Ramos (cell line): ENCODE results near the gene EPS8L3.
"Not testable (repeated sequence)": the region's sequence is repeated elsewhere in the genome, so short reads cannot be mapped to it uniquely, and the experiment has no call there.

Experiments
- in situ Hi-C: fragments of 300-500 bp; cut with MboI; formaldehyde crosslinking; loops from one replicate; pipeline ENCODE4 v1.14.3; 2022; ENCODE audit warnings: low sequenced_read_pairs; ENCODE audit not compliant: unreplicated experiment

The EPS8L3 gene, protein sequence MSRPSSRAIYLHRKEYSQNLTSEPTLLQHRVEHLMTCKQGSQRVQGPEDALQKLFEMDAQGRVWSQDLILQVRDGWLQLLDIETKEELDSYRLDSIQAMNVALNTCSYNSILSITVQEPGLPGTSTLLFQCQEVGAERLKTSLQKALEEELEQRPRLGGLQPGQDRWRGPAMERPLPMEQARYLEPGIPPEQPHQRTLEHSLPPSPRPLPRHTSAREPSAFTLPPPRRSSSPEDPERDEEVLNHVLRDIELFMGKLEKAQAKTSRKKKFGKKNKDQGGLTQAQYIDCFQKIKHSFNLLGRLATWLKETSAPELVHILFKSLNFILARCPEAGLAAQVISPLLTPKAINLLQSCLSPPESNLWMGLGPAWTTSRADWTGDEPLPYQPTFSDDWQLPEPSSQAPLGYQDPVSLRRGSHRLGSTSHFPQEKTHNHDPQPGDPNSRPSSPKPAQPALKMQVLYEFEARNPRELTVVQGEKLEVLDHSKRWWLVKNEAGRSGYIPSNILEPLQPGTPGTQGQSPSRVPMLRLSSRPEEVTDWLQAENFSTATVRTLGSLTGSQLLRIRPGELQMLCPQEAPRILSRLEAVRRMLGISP

DNA sequence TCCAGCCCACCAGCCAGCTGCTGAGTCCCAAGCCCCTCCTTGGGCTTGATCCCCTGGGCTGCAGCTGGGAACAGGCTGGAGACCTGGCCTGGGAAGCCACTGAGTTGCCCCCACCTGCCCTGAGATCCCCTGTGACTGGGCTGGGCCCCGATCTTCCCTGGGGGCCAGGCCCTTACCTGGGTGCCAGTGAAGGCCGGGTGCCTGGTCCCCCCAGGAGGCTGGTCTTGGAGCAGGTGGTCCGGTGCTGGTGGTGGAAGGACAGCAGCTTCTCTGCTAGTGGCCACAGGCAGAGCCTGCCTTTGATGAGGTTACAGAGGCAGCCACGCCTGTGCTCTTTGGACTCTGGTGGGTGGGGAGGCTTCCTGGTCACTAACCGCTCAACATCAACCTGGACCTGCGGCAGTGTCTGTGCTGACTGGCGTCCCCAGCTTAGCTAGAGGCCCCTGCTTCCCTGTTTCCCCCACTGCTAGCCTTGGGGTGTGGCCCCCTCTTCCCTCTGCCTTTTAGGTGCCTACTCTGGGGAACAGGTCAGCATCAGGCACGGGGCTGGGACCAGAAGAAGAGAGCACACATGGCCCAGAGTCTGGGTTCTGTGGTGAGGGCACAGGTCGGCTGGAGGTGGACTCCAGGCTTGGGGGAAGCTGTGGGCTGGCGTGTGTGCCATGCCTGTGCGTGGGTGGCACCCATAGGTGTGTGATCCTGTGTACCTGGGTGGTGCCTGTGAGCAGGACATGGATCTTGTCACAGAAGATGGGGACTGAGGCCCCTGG is at the start of gene EPS8L3:
TSS of gene EPS8L3 (minus strand) at position 278 of the 770 bp plus-strand sequence. CDS start 2,174 bp downstream, outside the sequence.
- in situ Hi-C loops: no loop called here

DNA sequence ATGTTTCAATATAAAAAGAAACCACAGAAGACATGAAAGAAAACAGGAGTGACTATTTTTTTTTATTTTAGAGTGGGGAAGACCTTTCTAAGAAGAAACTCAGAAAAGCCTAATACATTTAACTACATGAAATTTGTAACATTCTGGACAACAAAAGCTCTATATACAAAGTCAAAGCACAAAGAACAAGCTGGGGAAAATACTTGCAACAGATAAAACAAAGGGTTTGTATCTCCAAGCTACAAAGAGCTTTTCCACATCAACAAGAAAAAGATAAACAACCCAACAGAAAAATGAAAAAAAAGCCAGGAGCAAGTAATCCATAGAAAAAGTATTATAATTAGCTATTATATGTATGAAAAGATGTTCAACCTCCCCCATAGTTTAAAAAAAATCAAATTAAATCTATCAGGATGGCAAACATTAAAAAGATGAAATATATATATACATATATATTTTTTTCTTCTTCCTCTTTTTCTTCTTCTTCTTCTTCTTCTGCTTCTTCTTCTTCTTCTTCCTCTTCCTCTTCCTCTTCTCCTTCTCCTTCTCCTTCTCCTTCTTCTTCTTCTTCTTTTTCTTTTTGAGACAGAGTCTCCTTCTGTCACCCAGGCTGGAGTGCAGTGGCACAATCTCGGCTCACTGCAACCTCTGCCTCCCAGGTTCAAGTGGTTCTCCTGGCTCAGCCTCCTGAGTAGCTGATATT is 49.1 kb upstream of the EPS8L3 start:
- in situ Hi-C loops: no loop called here

DNA sequence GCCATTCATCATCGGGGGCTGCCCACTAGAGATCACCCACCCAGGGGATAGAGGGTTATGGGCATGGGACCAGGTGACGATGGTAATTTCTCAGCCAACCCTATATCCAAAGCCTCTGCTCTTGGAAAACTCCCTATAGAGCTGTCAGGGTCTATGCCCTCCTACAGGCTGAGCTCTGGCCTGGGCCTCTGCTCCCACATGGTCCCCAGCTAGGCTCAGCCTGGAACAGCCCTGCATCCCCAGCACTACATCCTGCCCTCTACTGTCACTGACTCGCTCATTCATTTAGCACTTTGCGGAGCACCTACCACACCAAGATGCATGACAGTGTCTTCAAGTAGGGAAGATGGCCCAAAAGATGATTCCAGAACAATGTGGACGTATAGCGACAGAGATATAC is 45.0 kb upstream of the EPS8L3 start:
- in situ Hi-C loops: no loop called here

DNA sequence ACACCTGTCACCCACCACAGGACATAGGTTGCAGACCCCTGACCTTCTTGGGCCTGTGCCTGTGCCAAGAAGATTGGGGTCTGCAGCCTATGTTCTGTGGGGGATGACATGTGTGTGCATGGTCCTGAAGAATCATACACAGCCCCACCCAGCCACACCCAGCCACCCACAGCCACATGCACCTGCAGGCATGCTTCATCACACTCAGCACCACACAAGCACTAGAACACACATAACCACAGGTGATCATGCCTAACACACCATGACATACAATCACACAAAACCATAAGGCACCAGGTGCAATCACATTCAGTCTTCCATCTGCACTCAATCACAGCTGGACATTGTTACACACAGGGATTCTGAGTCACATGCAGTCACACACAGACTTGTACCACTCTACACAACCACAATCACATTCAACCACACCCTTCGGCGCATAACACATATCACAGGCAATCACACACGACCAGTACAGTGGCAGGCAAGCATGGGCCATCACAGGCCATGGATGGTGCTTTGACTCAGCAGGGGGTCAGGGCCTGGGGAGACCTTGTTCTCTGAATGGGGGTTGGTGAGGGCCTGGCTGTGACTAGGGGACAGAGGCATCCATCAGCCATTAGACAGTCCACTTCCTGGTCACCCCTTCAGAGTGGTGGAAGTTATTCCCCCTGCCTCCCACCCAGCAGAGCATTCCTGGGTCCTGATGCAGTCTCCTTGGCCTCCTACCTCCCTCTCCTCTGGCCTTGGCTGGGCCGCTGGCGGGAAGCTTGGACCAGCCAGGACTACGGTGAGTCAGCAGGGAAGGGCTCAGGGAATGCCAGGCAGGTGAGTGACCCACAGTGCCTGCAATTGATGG is 44.3 kb upstream of the EPS8L3 start:
- in situ Hi-C loops: no loop called here

DNA sequence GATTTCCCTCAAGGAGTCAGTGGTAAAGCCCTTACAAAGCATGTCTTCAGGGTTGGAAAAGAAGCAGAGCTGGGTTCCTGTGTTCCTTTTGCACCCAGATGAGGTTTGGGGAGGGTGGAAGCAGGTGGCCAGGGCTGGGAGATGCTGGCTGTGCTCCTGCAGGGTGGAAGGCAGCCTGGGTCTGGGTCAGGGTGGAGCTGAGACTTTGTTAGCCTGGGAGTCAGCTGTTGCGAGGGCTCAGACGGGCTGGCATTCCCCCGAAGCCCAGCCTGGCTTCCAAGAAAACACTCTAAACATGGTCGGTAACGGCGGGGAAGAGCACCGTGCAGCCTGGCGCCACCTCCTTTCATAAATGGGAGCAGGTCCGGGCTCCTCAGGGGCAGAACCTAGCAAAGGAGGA is 43.7 kb upstream of the EPS8L3 start:
- in situ Hi-C loops: no loop called here

DNA sequence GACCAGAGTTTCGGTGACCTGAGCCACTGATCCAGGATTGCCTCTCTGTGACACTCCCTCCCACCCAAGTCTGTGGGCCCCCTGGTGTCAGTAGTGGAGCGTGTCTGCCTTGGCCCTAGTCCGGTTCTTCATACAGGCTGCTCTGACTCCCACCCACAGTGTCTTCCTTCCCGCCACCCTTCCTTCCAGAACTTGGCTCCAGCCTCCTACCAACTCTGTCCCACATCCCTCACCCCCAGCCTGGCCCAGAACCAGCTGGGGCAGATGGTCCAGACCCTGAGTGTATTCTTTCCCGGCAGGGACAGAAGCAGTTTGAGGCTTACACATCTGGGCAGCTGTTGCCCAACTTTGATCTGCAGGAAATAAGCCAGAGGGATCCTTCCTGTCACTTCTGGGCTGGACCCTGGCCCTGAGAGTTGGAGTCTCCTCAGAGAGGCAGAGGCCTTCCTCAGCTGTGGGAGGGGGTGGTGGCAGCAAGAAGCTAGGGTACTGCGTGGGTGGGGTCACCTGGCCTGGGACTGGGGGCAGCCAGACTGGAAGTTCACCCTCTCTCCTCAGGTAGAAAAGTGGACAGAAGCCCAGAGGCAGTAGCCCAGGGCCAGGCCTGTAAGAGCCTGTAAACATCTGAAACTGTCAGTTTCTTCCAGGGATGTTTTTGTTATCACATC is 43.1 kb upstream of the EPS8L3 start:
- in situ Hi-C loops: no loop called here

DNA sequence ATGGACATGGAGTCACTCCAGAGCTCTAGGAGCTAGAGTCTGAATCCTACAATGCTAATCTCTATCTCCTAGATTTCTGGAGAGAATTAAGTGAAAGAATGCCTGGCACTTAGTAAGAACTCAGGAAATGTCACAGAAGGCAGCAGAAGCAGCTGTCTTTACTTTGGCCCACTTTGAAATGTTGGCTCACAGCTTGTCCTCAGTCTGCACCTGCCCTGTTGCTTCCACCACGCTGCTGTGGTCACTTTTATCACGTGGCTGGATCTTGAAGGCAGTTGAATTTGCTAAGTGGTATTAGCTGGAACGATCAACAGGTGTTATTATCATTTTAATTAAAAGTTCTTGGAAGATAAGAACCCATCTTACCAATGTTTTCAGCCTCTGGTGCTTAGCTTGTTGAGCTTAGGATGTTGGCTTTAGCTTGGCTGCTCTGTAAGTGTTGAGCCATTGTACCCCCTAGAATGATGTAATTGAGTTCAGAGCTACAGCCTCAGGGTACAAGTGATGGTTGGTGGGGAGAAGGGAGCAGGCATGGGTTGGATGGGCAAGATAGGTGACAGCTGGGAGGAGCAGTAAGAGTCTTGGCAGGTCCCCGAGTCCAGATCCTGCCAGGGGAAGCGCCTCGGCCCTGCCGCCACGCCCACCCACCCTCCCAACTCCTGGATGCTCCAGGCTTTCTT is 41.9 kb upstream of the EPS8L3 start:
- in situ Hi-C loops: no loop called here

DNA sequence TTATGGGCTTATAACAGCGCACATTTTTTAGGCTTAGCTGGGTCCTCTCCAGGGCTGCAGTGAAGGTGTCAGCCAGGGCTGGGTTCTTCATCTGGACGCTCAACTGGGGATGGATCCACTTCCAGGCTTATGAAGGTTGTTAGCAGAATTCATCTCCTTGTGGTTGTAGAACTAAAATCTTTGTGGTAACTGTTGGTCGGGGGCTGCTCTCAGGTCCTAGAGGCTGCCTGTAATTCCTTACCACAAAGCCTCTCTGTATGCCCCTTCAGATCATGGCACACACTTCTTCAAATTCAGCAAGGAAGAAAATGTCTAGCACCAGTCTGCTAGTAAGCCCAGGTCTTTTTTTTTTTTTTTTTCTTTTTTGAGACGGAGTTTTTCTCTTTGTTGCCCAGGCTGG is 40.9 kb upstream of the EPS8L3 start:
- in situ Hi-C loops: no loop called here

DNA sequence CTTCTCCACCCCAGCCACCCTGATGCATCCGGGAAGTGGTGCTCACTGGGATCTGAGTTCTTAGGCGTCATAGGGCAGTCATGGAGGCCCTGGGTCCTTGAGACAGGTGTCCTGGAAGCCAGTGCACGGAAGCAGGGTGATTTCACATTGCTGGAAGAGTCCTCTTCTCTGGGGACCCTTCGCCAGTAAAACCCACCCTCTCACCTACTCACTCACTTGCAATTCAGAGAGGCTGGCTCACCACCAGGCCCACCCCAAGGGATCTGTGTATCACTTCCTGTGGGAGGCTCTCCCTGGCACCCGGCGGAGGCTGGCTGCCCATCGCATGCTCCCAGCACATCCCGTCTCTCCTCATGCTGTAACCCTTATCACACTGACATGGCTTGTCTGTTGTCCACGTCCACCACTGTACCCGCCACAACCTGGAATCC is 40.2 kb upstream of the EPS8L3 start:
- in situ Hi-C loops: no loop called here

DNA sequence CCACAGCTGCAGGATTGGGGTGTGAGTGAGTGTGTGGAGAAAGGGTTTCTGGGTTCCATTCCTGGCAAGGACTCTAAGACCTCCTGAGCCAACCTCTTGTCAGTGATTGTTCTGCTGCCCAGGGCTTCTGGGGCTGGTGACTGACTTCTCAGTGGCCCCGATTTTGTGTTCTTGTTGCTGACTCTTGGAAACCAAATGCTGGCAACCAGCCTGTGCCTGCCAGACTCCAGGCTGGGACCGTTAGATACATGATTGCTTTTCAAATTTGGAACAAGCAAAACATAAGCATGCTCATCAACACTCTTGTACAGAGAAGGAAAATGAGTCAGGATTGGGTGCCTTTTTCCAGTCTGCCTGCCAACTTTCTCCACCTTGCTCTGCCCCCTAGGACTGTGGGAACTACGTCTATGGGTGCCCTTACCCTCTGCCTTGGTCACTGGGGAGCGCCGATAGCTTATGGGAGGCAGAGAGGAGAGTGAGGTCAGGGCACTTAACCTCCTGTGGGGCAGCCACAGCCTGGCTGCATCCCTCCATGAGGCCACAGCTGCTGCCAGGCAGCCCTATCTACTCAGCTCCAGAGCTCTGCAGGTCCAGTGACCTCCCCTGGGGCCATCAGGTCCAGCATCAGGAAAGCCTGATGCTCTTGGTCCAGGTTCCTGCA is 39.3 kb upstream of the EPS8L3 start:
- in situ Hi-C loops: no loop called here

DNA sequence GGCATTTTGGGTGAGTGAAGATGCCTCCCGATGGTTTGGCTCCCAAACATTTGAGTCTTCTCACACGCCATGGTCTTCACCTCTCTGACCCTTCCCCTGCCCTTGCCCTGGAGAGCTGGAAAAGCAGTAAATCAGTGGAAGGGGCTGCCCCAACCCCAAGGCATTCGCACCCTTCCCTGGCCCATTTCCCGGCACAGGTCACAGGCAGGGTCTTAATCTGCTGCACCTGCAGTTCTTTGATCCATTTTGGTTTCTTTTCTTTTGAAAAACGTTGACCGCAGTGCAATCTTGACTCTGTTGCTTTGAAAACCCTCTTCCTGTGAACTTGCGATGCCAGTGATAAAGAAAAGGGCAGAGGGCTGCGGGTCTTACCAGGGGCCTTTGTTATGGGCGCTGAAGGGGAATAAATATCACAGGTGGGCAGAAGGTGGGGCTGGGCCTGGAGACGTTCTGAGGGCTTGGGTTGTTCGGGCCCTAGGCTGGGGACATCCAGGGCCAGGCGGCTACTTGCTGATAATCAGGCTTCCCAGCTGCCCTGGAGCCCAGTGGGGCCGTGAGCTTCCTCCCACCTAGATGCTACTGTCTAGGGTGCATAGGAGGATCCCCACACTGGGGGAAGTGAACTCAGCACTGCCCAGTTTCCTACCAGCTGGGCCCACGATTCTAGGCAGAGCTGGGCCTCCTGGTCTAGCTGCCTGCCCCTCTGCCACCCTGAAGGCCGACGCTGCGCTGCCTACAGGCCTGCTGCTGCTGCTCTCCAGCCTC is 38.6 kb upstream of the EPS8L3 start:
- in situ Hi-C loops: no loop called here

DNA sequence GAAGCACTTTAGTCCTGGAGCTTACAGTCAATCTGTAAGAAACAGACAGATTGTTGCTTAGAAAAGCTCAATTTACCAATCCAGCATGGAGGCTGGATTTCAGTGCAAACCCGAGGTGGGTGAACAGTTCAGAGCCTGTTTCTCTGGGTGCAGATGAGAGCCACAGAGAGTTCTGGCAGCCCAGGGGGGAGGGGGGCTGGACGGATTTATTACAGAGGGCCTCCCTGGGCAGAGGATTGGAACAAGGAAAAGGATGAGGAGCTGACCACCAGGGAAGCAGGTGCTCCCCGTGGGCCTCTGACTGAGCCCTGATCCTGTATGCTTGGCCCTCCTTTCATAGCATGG is 38.0 kb upstream of the EPS8L3 start:
- in situ Hi-C loops: no loop called here

DNA sequence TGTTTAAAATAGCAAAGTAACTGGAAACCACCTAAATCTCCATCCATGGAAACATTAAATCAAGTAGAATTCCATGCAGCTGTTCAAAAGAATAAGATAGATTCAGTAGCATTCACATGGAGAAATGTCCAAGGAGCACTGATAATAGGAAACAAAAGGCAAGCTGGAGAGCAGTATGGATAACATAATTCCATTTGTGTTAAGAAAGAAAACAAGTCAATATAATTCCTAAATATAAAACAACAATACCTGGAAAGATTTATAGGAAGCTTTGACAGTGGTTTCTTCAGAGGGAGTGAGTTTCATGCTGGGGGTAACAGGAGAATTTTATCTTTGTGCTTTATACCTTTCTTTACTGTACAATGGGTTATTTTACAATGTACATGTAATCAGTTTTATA is 36.6 kb upstream of the EPS8L3 start:
- in situ Hi-C loops: no loop called here

DNA sequence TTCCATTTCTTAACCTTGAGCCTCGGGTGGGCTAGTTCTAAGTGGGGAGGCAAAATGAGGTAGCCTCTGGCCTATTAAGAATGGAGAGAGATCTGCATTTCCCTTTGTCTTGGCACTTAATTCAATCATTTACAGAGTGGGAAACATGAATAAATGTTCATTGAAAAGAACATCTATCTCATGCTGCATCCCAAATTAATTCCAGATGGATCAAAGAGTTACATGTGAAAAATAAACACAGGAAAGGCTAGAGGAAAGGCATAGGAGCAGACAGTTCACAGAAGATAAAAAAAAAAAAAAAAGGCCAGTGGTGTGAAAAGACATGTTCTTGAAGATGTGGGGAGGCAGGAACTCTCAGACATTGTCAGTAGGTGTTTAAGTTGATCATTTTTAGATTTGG is 35.7 kb upstream of the EPS8L3 start:
- in situ Hi-C loops: no loop called here

DNA sequence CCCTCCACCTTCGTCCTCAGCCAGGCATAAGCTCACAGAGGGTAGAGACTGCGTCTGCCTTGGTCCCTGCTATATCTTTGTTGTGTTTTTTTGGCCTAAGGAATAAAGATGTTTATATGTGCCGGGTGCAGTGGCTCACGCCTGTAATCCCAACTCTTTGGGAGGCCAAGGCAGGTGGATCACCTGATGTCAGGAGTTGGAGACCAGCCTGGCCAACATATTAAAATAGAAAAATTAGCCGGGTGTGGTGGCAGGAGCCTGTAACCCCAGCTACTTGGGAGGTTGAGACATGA is 33.5 kb upstream of the EPS8L3 start:
- in situ Hi-C loops: not testable (repeated sequence)

DNA sequence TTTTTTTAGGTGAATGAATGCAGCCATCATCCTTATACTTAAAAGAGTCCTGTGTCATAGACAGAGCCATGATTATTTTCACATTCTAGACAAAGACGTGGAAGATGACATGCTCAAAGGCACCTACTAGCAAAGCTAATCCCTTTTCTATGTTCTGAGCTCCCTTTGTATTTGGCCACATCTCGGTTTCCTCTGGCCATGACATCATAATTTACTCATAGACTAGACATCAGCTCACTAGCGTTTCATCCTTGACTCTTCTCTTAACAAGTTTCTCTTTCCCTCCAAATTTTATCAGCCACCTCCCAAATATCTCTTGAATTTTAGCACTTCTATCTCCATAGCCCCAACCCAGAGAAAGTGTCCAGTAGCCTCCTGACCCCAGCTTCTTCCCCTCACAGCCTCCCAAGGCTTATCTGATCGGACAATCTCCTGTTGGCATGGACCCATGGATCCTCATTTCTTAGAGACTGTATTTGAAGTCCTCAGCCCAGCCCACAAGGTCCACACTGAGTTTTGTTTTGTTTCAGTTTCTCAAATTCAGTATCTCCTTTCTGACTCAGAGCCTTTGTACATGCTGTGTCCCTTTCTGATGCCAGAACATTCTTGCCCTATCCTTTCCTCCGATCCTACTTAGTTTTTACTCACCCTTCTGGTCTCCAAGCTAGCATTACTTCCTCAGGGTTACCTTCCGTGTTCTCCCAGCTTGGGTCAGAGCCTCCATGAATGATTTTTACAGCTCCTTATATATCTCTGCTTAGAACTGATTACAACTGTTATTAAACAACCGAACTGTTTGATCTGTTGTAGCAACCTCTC is 33.0 kb upstream of the EPS8L3 start:
- in situ Hi-C loops: no loop called here
